HG03342 (cell line): ENCODE measurements around the gene TTC7B.

Experiments used
- ATAC-seq: cut with Tn5 transposase; IDR thresholded peaks from one replicate; pipeline ENCODE4 v1.9.1; 2021; ENCODE audit warnings: mild to moderate bottlenecking, moderate library complexity; ENCODE audit not compliant: unreplicated experiment

Gene TTC7B

GRCh38 chr14:90778571-90779255 is 37.5 kb downstream of the TTC7B start:
- ATAC-seq: no peak

DNA sequence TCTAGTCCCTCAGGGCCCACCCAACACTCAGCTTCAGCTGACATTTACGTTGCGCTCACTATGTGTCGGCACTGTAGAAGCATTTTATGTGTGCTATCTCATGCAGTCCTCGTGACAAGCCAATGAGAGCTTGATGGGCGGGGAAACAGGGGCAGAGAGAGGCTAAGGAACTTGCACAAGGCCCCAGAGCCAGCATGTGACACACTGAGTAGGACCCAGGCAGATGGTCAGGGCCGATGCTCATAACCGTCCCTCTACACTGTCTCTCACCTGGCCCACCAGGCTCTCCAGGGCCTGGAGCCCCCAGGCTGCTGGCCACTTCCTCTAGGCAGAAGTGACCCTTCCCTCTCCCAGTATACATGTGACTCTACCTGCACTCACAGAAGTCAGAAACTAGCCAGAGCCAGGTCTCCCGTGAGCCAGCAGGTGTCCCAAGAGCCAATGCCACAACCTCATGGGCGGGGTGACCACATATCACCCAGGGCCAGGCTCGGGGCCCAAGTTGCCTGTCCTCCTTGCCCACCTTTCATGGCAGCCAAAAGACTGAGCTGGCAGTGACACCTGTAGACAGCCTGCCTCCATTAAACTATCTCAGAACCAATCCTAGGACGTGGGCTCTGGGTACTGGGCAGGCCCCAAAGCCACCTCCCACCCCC is 38.3 kb downstream of the TTC7B start:
- ATAC-seq: no peak

- ATAC-seq: no peak
These were observed 38.9 kb downstream of the TTC7B start for GRCh38 chr14:90777358-90777757.

- ATAC-seq: no peak
These were observed 40.8 kb downstream of the TTC7B start for GRCh38 chr14:90775441-90775840.

DNA sequence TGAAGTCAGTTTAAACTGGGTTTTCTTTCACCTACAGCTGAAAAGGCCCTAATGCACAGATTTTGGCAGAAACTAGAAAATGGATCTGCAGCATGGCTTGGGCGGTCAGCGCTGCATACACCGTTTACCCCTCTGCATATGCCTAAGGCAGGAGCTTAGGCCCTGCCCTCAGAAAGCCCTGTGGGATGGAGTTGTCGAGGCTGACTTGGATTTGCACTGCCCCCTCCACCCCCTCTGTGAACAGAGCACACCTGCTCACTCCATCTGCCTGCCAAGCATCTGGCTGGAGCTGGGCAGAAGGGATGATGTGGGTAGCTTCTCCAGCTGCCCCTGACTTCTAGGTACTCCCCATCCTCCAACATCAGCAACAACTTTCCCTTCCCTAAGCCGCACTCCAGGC is 41.9 kb downstream of the TTC7B start:
- ATAC-seq: no peak

DNA sequence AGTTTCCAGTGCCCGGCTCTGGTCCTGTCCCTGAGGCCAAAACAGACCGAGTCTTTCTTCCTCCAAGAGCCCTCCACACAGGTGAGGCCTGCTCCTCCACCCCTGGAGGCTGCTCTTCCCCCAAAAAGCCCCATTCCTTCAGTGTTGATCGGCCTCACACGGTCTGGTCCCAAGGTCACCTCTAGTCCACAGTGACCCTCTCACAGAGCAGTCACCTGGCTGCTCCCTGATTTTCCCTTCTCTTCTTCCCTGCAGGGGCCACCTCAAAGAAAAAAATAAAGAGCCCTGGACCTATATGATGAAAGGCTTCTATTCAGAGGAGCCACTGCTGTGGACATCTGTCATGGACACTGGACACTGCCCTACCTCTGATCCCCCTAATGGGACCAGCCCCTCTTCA is 42.5 kb downstream of the TTC7B start:
- no peak for ATAC-seq

DNA sequence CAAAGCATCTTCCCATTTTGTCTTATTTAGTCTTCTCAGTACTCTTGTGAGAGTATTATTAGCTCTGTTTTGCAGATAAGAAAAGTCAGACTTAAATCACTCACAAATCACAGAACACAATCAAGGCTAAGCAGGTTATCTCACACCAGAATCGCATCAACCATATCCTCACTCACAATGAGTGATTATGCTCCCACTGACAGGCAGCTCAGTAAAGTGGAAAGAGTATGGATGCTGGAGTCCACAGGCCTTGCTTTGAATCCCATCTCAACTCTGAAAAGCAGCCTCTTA is 43.1 kb downstream of the TTC7B start:
- no peak for ATAC-seq

DNA sequence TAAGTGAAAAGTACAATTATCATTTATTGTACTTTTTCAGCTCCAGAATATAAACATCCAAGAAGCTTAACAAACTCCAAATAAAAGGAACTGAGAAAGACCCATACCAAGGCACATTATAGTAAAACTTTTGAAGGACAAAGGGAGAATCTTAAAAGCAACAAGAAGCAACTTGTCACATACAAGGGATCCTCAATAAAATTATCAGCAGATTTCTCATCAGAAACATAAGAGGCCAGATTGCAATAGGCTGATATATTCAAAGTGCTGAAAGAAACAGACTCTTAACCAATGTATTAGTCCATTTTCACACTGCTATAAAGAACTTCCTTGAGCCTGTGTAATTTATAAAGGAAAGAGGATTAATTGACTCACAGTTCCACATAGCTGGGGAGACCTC is 48.3 kb downstream of the TTC7B start:
- ATAC-seq: no peak

DNA sequence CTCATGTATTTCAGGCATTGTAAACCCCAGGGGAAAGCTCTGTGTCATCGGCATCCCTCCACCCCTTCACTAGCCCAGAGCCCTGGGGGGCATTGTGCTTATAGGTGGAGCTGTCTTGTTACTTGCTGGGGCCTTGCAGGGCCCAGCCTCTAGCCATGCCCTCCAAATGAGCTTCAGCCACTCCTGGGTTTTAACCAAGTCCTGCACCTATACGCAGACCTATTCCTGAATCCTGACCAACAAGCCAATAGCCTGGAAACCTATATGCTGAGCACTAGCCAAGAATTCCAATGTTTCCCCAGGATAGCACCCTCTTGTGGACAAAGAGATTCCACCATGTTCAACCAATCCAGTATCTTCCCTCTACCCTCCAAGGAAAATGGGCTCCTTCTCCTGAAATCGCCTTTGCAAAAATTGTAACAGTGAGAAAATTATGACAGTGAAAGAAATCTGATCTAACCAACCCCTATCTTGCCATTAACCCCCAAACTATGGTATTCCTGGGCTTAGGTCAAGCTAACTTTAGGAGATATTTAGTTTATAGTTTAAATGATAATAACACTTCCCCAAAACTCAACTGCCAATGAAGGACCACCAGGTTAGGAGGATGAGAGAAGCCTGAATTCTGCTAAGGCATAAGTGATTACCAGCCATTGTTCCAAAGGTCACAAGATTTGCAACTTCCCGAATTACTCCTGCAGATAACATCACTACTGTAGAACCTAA is 55.5 kb downstream of the TTC7B start:
- ATAC-seq: no peak

DNA sequence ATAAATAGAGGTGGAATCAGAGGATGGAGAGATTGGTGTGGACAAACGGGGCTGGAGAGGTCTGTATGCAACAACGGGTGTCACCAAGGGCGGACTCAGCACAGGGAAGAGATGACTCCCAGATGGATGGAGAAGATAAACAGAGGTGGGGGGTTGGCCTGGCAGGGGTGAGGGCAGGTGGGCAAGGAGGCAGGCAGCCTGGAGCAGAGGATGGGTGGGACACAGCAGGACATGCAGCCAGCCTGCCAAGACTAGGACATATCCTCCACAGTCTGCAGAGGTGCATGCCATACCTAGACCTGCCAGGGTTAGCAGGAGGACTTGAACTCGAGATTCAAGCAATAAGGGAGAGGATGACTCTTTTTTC is 56.2 kb downstream of the TTC7B start:
- no peak for ATAC-seq

DNA sequence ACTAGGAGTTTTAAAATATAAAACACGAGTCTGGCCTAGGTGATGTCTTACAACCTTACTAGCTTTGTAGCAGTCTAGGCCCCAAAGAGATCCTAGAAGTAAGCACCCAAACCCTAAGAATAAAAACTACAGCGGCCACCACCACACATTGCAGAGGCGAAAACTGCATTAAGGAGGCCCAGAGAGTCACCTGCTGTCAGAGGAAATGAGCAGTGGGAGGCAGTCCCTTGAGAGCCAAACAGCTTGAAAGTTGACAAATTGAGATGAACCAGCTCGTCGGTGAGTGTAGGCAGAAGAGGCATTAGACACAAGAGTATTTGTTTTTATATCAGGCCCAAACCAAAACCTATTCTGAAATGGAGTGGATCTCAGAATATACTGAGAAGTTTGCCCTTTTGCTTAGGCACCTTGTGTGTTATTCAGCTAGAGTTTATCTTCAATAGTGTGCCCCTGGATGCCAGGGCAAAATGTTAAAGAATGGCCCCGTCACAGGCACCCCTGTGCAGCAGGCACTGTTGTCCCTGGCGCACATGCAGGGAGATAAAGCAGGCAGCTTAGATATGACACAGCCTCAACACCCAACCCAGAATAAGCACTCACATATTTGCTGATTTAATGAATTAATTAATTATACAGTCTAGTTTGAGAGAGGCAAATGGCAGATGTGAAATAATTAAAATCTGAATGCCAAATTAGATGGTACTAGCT is 56.7 kb downstream of the TTC7B start:
- ATAC-seq: no peak

DNA sequence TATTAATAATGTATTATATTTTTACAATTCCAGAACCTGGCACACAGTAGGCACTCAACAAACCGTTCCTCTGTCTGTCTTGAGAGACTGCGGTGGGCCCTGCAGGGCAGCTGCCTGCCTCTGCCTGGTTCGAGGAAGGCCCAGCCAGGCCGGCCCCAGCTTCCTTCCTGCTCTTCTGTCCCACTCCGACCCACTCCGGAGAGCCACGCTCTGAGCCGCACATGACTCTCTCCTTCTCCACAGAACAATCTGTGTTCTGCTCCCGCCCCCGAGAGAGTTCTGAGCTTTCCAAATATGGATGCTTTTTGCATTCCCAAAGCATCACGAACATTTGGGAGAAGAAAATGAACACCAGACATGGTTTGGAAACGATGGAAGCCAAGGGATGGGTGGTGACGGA is 57.3 kb downstream of the TTC7B start:
- no peak for ATAC-seq

DNA sequence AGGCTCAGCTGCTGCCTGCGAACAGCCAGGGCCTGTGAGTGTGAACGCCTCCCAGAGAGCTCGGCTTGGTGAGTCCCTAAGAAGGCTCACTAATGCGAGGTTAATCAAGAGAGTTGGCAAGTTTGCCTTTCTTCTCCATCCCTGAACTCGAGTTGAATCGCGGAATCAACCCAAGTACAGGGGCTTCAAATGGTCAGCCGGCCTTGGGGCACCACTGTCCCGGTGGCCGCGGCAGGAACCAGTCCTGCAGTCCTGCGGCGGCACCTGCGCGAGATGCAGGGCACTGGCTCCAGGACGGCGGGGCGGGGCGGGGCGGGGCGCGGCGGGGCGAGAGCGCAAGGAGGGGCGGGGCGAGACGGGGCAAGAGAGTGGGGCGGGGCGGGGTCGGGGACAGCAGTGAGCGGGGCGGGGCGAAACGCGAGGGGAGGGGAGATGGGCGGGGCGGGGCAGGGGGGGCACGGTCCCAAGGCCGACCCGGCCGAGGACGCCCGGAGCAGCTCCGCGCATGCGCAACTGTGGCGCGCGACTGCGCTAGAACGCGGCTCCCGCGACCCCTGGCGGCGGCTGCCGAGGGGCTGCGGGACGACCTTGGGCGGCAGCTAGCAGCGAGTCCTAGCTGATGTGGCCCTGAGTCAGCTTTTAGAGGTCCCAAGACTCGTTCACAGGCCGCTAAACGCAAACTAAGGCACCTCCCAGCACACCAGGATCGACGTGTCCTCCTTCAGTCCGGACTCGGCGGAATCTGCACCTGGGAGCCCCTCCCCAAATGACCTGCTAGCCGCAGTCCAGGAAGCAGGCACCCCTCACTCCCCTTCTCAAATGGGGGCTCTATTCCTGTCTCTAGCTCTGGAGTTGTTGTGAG is 58.0 kb downstream of the TTC7B start:
- ATAC-seq: peak; percentile 92

- ATAC-seq: no peak
These were observed 58.8 kb downstream of the TTC7B start for GRCh38 chr14:90757452-90757851.

DNA sequence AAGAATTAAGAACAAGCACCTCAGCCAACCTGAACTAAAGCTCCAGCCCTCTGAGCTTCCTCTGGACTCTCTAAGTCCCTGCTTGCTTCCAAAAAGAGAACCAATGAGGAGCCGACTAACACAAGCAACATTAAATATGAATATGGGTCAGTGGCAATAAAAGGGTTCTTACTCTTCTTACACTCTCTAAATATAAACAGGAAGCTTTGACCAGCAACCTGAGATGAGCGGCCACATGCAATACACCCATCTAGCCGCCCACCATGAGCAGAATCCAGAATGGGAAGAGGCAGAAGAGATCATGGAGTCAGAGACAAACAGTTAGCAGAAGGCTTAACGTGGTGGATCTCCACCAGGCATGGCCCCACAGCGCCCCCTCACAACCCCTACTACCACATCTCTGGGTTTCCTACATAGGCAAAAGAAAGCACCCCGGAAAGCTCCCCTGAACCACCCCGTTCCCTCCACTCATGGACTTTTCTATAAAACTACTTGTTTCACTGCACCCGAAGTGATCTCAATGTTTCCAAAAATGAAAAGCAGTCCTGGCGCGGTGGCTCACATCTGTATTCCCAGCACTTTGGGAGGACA is 59.4 kb downstream of the TTC7B start:
- no peak for ATAC-seq

GRCh38 chr14:90755661-90756304 is 60.4 kb downstream of the TTC7B start:
- ATAC-seq: no peak

GRCh38 chr14:90753456-90754005 is 62.7 kb downstream of the TTC7B start:
- no peak for ATAC-seq

- ATAC-seq: no peak
These were observed 65.5 kb downstream of the TTC7B start for GRCh38 chr14:90750701-90751100.

DNA sequence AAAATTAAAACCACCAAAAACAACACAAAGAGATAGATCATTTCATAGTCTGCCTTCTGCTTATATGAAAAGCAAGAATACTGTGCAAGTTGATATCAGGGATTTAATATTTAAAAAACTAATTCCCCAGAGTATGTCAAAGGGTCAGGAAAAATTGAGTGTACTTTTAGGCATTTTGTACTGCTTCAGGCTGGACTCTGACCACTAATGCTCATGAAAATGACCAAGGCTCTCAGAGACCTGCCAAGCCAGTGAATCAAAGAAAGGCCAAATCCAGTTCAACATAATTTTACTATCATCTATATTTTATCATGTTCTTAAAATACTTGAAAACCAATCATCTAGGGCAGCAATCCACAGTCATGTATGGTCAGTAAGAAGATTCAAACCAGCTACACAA is 66.0 kb downstream of the TTC7B start:
- ATAC-seq: no peak

GRCh38 chr14:90747909-90748308 is 68.3 kb downstream of the TTC7B start:
- no peak for ATAC-seq
